Tracheal epithelial cell (primary cell): Measurements from ENCODE around the gene HECTD1. TPM values are rescaled to one million over a fixed set of nuclear protein-coding genes. Genes with fewer than 3 reads are reported as not detected.

ENCODE experiments used
- total RNA-seq: library from RNA; depleted of rRNA; stranded (reverse); fragments of >200 nt; gene quantifications from 2 replicates; pipeline ENCODE4 v1.2.1, GENCODE V29; 2014

The HECTD1 gene
- 223 and 288 TPM in 2 replicates for total RNA-seq

DNA sequence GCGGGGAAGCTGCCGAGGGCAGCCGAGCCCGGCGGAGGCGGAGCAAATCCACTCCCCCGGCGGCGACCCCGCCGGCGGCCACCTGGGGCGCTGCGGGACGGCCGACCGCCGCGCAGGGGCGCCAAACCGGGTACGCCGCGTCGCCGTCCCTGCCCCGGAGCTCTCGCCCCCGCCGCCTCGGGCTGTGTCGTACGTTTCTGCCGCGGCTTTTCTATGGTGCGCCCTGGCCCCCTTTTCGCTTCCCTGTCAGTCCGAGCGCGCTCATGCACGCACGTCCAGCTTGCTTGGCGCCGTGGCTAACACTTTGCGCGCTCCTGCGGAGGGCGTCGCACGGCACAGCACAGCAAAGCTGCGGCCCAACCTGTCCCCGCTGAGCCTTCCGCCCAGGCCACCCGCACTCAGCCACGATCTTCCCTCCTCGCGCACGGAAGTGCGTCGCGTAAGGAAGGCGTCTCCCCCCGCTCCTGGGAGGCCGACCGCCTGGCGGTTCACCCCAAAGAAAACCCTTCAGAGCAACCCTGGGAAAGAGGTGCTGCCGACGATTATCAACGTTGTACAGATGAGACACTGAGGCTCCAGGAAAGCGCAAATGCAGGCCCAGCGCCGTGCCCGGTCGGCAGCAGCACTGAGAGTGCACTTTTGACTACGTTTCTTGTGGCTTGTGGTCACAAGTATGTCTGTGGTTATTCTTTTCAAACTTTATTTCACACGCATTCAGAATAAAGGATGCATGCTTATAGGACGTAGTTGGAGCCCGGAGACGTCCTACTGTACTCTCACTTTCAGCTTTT, at the start of gene HECTD1:
Gene HECTD1, minus strand, starts transcription at position 39 of the 791 bp plus-strand sequence. CDS start 1,857 bp downstream, outside the sequence.

Other genes with a start within 250 kb of the HECTD1 start
- 3.6 and 4.9 TPM in 2 replicates for gene AP4S1, start 182.1 kb downstream of the HECTD1 start, total RNA-seq
- gene STRN3, start 181.4 kb downstream of the HECTD1 start, total RNA-seq, result 57.8 and 97.8 TPM in 2 replicates
- gene HEATR5A, start 212.8 kb upstream of the HECTD1 start, total RNA-seq, result 16.8 and 19.0 TPM in 2 replicates
- gene DTD2, start 249.7 kb upstream of the HECTD1 start, total RNA-seq, result 54.7 and 92.5 TPM in 2 replicates